H1 (cell line): ENCODE results near the gene CENPX. TPM values are rescaled to one million over a fixed set of nuclear protein-coding genes. Genes with fewer than 3 reads are reported as not detected.

Experiments
- EZH2 ChIP-seq: fragments of 200-600 bp; sonication (generic); IDR thresholded peaks from 2 replicates; pipeline ENCODE4 v1.7.1; 2012; ENCODE audit warnings: low read depth, mild to moderate bottlenecking, moderate library complexity, low read length, inconsistent platforms; ENCODE audit not compliant: severe bottlenecking
- FOSL1 ChIP-seq: IDR thresholded peaks from 2 replicates; pipeline ENCODE4 v1.6.1; 2011; ENCODE audit warnings: mild to moderate bottlenecking, low read depth, low read length, moderate library complexity; ENCODE audit not compliant: insufficient read depth
- RFX5 ChIP-seq: IDR thresholded peaks from 2 replicates; pipeline ENCODE4 v1.6.1; 2011; ENCODE audit warnings: low read depth, low read length, improper control_type of control experiment, borderline replicate concordance
- SIRT6 ChIP-seq: IDR thresholded peaks from one replicate; pipeline ENCODE4 v1.7.1; 2012; ENCODE audit warnings: low read length, inconsistent platforms
- SP4 ChIP-seq: IDR thresholded peaks from 2 replicates; pipeline ENCODE4 v1.6.1; 2012; ENCODE audit warnings: low read length, inconsistent platforms
- TBP ChIP-seq: IDR thresholded peaks from 2 replicates; pipeline ENCODE4 v1.6.1; 2011; ENCODE audit warnings: low read depth, low read length, improper control_type of control experiment
- TCF12 ChIP-seq: IDR thresholded peaks from 2 replicates; pipeline ENCODE4 v1.6.1; 2011; ENCODE audit warnings: low read depth, mild to moderate bottlenecking, low read length
- TEAD4 ChIP-seq: IDR thresholded peaks from 2 replicates; pipeline ENCODE4 v1.6.1; 2012; ENCODE audit warnings: low read depth, low read length, inconsistent platforms, mixed read lengths
- polyA plus RNA-seq, 7 experiments: library from polyadenylated mRNA; depleted of rRNA in 3 of 7; stranded (reverse) in 5 of 7; unstranded in 2 of 7; fragments of >200 nt in 5 of 7; fragments of 200-250 nt in 2 of 7; gene quantifications; 1 replicate in 5 of 7; 2 replicates in 1 of 7; 4 replicates in 1 of 7; pipeline versions ENCODE4 v1.2.1 to v1.2.3, GENCODE V29; 2011 to 2013; ENCODE audit warnings: missing spikeins in 2 of 7, mixed read lengths in 2 of 7
- total RNA-seq: library from RNA; stranded (reverse); fragmentation: NEBNext Ultra II Directional; extraction: Animal tissue kit (Norgen Biotek cat#: 25700); gene quantifications from 2 replicates; pipeline ENCODE4 v1.2.1, GENCODE V29; 2021

The CENPX gene
- total and polyA plus RNA-seq, 2 of the 8 experiments (the other 6 are each of a cell fraction or from before 2014, with no cell fraction given), result 116 to 122 TPM

GRCh38 chr17:81983639-81984373 is 38.9 kb downstream of the CENPX start (continued):
- no peak for TF ChIP-seq TCF12
- no peak for TF ChIP-seq SP4
- no peak for TF ChIP-seq RFX5
- no peak for TF ChIP-seq TBP
- TF ChIP-seq TEAD4, result no peak
- TF ChIP-seq EZH2, result no peak
- TF ChIP-seq SIRT6, result no peak
- TF ChIP-seq FOSL1, result no peak
